Choroid plexus epithelial cell (primary cell): ENCODE measurements around the gene FAM25G.
A peak's percentile ranks its signal among the peaks of the same experiment; 100 is the strongest.
"Not testable (repeated sequence)": the region's sequence is repeated elsewhere in the genome, so short reads cannot be mapped to it uniquely, and the experiment has no call there.

ENCODE experiments used
- DNase-seq: peaks from one replicate; pipeline ENCODE4 v3.0.0-alpha.2; 2010; ENCODE audit warnings: low read depth
- H3K4me3 ChIP-seq: 2 replicates; pipeline ENCODE4 v1.5.1; 2011; ENCODE audit warnings: low read depth, mild to moderate bottlenecking, control low read depth, low read length, moderate library complexity

FAM25G gene

GRCh38 chr10:47491600-47491999 lies at the start of gene FAM25G:
FAM25G (minus strand) TSS chr10:47491700; CDS start chr10:47491674, 26 bp downstream.
- not testable (repeated sequence) for DNase-seq

DNA sequence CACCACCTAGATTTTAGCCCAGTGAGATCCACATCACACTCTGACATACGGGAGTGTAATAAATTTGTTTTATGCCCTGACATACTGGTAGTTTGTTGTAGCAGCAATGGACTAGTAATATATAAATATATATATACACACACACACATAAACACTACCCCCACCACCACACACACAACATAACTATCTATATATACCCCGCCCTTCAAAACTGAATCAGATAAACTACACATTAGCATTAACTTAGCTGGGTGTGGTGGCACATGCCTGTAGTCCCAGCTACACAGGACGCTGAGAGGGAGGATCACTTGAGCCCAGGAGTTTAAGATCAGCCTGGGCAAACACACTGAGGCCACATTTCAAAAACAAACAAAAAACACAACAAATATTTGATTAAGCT lies 44.9 kb upstream of the FAM25G start:
- DNase-seq, H3K4me3 ChIP-seq: not testable (repeated sequence)

More at GRCh38 chr10:47491600-47491999, at the start of gene FAM25G:
- H3K4me3 ChIP-seq: not testable (repeated sequence)

GRCh38 chr10:47523475-47523874 lies 32.0 kb upstream of the FAM25G start, which contains the start of gene AGAP9:
AGAP9 (minus strand) TSS chr10:47523638; CDS start chr10:47523526, 112 bp downstream.
- H3K4me3 ChIP-seq: not testable (repeated sequence)

DNA sequence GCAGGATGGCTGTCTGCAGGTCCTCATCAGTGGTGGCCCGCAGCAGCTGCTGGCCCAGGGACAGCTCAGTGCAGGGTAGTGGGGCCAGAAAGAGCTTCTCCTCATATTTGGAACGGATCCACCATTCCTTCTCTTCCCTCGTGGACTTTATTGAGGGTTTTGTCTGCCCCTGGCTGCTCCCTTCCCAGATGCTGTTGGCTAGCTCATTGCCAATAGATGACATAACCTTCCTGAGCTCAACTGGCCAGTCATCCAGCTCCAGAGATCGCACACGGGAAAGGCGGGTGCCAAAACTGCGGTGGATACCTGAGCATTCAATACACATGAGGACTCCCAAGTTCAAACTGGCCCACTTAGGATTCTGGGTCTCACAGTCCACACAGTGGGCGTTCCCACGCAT lies 10.8 kb upstream of the FAM25G start:
- not testable (repeated sequence) for H3K4me3 ChIP-seq, DNase-seq

More at GRCh38 chr10:47523475-47523874, 32.0 kb upstream of the FAM25G start, which contains the start of gene AGAP9:
- not testable (repeated sequence) for DNase-seq

DNA sequence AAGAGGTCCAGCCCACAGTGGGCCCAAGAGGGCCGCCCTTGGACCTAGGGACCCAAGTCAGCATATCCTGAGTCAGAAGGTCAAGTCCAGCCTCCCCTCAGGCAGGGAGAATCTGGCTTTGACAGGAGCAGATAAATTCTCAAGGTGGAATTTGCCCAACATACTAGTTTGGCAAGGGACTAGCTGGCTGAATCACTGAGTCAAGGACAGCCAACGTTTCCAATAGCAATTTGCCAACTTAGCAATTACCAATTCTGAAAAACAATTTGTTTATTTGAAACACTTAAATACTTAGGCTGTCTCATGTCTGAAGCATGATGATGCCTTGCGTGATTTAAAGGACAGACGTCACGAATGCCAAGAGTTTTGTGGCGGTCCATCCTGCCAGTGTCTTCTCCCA lies 2.7 kb upstream of the FAM25G start:
- H3K4me3 ChIP-seq, DNase-seq: not testable (repeated sequence)

DNA sequence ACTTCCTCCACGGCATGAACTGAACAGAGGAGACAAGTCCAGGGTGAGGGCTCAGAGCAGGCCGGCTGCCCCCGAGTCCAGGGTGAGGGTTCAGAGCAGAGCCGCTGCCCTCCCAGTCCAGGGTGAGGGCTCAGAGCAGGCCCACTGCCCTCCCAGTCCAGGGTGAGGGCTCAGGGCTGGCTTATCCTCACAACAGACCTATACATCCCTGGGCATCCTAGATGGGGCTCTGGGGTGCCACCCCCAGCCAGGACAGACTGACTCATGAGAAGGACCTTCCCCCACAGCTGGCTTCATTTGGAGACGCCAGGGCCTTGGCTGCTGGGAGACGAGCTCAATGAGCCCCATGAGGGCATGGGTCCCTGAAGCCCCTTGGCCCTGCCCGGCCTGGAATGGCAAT lies 1.9 kb downstream of the FAM25G start:
- H3K4me3 ChIP-seq, DNase-seq: not testable (repeated sequence)

DNA sequence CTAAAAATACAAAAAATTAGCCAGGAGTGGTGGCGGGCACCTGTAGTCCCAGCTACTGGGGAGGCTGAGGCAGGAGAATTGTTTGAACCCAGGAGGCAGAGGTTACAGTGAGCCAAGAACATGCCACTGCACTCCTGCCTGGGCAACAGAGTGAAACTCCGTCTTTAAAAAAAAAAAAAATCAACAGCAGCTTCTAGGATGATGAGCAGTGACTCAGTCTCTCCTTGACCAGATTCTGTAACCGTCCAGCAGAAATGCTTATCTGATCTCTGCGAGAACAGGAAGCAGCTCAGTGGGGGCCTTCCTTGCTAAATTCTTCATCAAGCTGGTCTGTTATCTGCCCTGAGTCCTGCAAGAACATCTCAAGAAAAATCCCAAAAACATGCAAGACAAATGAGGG lies 5.6 kb downstream of the FAM25G start:
- H3K4me3 ChIP-seq: not testable (repeated sequence)
- DNase-seq: peak; percentile 83

DNA sequence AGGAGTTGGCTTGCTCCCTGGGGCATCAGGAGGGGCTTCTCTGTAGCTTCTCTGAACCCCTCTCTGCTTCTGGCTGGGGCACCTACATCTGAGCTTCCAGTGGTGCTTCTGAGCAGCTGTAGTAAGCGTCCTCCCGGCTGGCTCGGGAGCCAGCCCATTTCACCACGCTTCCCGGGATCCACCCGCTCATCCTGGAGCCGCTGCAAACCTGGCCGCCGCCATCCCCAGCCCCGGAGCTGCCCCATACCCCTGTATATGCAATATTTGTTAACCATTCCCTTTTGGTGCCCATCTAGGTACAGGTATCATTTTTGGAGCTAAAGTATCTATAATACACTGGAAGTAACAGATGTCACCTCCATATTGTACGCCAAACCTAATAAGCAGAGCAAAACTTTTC lies 6.7 kb downstream of the FAM25G start:
- not testable (repeated sequence) for H3K4me3 ChIP-seq, DNase-seq

DNA sequence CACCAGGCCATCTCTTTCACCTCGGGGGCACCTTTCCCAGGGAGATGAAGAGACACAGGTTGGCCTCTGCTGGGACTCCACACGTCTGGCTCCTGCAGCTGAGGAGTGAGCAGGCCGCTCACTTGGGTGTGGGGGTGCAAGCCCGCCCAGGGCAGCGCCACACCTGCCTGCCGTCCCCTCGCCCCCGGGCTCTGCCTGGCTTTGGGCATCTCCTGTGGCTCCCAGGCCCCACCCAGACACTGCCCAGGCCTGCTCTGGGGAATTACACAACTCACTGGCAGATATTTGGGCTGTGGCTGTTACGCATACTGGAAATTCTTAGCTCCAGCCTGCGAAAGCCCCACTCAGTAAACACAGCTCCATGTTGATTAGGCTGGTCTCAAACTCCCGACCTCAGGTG lies 7.6 kb downstream of the FAM25G start, which contains the start of gene ANXA8:
TSS of gene ANXA8 (minus strand) at position 193 of the 400 bp plus-strand sequence. CDS start at position 11, 182 bp downstream.
- DNase-seq, H3K4me3 ChIP-seq: not testable (repeated sequence)

DNA sequence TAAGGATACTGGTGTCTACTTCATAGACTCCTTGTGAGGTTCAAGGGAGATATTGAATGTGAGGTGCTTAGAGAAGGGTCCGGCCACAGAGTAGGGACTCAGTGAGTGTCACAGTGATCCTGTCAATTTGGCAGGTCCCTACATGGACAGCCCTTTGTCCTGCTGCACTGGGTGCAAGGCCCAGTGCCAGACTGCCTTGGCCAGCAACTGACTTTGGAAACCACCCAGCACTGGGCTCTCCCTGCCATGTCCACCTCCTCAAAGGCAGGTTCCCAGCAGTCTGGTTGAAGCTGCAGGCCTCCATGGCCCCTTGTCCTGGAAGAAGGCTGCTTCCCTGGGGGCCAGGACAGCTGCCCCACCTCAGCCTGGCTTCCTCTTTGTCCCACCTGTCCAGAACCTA lies 9.1 kb downstream of the FAM25G start:
- not testable (repeated sequence) for H3K4me3 ChIP-seq, DNase-seq

GRCh38 chr10:47481768-47482181 lies 9.7 kb downstream of the FAM25G start:
- DNase-seq, H3K4me3 ChIP-seq: not testable (repeated sequence)

- H3K4me3 ChIP-seq: not testable (repeated sequence)
- peak; percentile 53 for DNase-seq
These were observed 10.2 kb downstream of the FAM25G start for GRCh38 chr10:47481182-47481766.

DNA sequence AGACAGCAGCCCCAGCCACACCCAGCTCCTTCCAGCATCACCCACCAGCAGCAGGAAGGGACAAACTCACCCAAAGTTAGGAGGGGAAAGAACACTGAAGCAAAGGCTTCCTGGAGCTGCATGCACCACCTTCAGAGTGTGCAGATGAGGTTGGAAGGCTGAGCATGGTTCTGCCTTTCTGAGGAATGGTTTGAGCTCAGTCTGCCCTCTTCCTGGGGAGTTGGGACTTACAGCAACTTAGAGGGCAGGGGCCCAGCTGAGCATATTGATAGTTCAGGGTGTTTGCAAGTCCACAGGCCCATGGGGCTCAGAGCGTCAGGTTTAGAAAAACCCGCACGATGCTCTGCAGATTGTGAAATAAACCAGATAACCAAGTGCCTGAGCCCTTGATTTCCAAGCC lies 11.4 kb downstream of the FAM25G start:
- DNase-seq, H3K4me3 ChIP-seq: not testable (repeated sequence)

GRCh38 chr10:47478114-47478513 lies 13.4 kb downstream of the FAM25G start:
- not testable (repeated sequence) for DNase-seq

DNA sequence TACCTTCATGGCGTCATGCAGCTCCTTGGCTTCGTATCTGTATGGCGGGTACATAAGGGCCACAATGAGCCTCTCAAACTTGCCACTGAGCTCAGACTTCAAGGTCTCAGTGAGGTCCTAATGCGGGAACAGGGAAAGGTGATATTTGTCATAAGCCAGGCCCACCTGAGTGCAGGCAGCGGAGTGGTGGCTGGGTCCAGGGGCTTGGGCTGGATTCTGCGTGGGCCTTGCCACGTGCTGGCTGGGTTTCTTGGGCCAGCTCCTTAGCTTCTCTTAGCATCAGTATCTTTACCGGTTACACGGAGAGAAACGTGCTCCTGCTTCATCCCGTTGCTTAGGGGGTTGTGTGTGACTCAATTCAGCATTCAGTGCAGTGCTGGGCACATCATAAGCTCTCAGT lies 14.4 kb downstream of the FAM25G start:
- H3K4me3 ChIP-seq, DNase-seq: not testable (repeated sequence)

More at GRCh38 chr10:47478114-47478513, 13.4 kb downstream of the FAM25G start:
- H3K4me3 ChIP-seq: not testable (repeated sequence)

DNA sequence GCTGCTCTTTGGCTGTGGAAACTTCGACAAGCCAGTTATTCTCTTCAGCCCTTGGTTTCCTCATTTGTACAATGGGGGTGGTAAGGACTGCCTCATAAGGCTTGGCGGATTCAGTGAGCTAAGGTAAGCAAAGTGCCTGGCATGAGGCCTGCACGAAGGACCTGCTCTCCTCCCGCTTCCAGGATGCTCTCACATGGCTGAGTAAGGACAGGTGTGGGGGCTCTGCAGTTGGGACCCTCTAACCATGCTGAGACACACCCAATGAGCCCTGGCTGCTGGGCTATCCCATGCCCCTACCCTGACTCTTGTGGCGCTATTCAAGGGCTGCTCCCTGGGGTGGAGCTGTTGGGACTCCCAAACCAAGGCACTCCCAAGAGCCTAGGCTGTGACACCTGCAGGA lies 16.4 kb downstream of the FAM25G start:
- H3K4me3 ChIP-seq, DNase-seq: not testable (repeated sequence)

DNA sequence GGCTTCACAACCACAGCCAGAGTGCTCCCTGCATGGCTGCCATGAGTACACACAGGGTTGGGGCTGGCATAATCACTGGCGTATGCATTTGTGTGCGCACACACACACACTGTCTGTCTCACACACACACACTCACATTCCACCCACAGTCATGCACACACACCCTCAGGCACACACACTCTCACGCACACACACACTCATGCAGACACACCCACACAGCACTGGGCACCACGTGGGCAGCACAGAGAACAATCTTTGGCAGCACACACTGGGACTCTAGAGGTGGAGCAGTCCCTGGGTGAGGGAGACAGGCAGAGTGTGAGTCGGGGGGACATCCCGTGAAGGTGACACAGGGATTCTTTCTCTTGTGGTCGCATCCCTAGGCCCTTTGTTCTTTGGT lies 18.0 kb downstream of the FAM25G start:
- not testable (repeated sequence) for DNase-seq, H3K4me3 ChIP-seq

DNA sequence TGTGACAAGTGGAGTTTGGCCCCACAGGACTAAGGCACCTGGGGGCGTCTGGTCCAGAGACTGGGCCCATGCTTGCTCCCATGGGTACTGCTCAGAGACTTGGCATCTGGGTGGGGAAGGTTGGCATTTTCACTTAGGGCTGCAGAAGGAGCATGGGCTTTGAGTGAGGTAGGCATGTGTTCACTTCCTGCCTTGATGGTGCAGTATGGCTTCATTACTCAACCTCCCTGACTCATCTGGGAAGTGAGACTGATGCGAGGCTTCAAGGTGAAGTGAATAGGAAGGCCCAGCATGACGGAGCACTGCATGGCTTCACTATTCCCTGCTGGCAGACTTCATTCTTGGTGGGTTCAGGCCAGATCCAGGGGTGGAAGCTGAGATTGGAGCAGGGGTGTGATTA lies 18.9 kb downstream of the FAM25G start:
- DNase-seq, H3K4me3 ChIP-seq: not testable (repeated sequence)

DNA sequence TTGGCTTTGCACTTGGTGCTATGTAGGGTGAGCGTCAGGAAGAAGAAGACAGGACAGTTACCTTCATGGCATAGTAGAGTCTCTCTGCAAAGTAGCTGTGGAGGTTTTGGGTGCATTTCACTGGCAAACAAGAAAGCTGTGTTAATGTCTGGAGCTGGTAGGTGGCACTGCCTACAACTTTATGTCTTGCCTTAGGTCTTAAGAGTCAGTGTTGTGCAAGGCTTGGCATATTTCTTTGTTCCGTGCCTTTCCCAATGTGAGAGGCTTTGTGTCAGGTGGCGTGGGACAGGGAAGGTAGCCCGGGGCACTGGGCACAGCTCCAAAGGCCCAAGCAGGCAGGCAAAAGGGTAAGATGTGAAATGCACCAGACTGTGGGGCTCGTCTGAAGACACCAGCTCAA lies 19.4 kb downstream of the FAM25G start:
- not testable (repeated sequence) for DNase-seq, H3K4me3 ChIP-seq

DNA sequence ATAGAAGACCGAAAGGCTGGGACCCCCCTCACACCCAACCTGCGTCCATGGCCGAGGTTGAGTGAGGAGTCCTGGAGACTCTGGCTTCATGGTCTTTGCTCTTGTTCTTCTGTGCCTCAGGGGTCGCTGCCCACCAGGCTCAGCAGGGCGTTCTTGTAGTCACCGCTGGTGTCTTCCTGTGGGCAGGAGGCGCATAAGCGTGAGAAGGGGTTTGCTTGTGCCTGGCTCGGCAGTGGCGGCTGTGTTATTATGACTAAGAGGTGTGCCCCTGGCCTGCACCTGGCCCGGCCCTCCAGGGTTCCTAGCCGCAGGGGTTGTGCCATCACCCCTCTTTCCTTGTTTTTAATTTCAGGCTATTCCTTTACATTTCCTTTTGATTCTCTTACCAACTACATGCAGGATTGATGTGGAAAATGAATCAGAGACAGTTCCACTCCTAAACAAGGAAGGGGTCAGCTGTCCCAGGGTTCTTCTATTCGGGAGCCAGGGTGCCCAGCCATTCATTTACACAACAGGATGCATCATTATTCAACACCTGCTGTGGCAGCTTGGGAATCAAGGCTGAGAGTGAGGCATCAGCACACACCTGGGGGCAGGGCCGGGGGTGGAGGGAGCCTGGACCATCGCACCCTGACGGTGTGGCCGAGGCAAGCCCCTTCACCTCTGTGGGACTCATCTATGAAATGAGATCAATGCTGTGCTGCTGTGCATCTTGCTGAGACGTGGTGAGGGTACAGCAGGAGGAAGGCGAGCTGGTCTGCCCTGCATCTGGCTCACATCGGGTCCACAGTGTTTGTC lies 22.6 kb downstream of the FAM25G start:
- DNase-seq, H3K4me3 ChIP-seq: not testable (repeated sequence)
